ENCODE measurements around the gene ODC1.
"Not testable (repeated sequence)": the region's sequence is repeated elsewhere in the genome, so short reads cannot be mapped to it uniquely, and the experiment has no call there.

ODC1 gene

GRCh38 chr2:10447895-10448575, at the start of gene ODC1:
TSS of gene ODC1 (minus strand) at chr2:10448327. CDS start at chr2:10445032, 3,295 bp downstream.
- FAIRE-seq, result peak; percentile 45
- DNase-seq (ENCODE audit: insufficient read length, low spot score), result peak; percentile 85

- FAIRE-seq, result no peak
Observed at GRCh38 chr2:10497797-10498251, 49.7 kb upstream of the ODC1 start.

GRCh38 chr2:10495988-10496313, 47.8 kb upstream of the ODC1 start:
- FAIRE-seq, result no peak

More at GRCh38 chr2:10497797-10498251, 49.7 kb upstream of the ODC1 start:
- DNase-seq (ENCODE audit: insufficient read length, low spot score), result no peak

GRCh38 chr2:10495311-10495987, 47.3 kb upstream of the ODC1 start:
- no peak for DNase-seq (ENCODE audit: insufficient read length, low spot score)
- FAIRE-seq, result no peak

More at GRCh38 chr2:10495988-10496313, 47.8 kb upstream of the ODC1 start:
- no peak for DNase-seq (ENCODE audit: insufficient read length, low spot score)

DNA sequence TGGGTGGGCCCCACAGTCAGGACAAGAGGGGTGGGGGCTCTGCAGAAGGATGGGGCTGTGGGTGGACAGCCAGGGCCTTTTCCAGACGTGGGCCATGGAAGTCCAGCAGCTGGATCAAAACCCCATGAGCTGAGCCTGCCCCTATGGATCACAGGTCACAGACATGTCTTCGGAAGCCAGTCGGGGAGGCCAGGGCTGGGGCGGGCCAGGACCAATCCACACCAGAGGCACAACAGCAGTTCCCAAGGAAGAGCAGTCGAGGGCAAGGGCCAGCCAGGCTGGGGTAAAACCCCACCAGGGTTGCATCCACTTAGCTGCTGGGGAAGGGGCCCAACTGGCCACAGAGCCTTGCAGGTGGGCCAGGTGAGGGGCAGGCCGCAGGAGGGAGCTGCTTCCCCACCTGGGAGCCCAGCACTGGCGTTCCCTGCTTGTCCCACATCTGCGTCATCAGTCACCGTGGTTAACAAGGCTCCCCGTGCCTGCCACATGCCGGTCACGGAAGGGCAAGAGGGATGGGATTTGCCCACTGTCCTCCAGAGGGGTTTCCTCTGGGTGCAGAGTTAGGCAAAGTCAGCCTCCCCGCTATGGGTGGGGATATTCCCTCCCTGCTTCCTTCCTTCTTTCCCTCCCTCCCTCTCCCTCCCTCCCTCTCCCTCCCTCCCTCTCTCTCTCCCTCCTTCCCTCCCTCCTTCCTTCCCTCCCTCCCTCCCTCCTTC, 46.4 kb upstream of the ODC1 start:
- FAIRE-seq, result no peak
- DNase-seq (ENCODE audit: insufficient read length, low spot score), result no peak

GRCh38 chr2:10493634-10494281, 45.6 kb upstream of the ODC1 start:
- peak; percentile 36 for DNase-seq (ENCODE audit: insufficient read length, low spot score)
- FAIRE-seq, result no peak

- FAIRE-seq (no peak), DNase-seq (ENCODE audit: insufficient read length, low spot score) (no peak)
Observed at GRCh38 chr2:10493075-10493633, 45.0 kb upstream of the ODC1 start.

GRCh38 chr2:10490806-10491291, 42.7 kb upstream of the ODC1 start:
- no peak for DNase-seq (ENCODE audit: insufficient read length, low spot score)

GRCh38 chr2:10489842-10490555, 41.9 kb upstream of the ODC1 start:
- FAIRE-seq, result no peak
- DNase-seq (ENCODE audit: insufficient read length, low spot score), result no peak

More at GRCh38 chr2:10490806-10491291, 42.7 kb upstream of the ODC1 start:
- FAIRE-seq, result no peak

DNA sequence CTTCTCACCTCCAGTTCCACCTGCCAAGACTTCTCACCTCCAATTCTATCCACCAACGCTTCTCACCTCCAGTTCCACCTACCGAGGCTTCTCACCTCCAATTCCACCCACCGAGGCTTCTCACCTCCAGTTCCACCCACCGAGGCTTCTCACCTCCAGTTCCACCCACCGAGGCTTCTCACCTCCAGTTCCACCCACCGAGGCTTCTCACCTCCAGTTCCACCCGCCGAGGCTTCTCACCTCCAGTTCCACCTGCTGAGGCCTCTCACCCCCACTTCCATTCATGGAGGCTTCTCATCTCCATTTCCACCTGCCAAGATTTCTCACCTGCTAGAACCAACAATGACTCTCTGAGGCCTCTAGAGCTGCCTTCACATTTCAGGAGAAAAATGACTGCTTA, 40.0 kb upstream of the ODC1 start:
- FAIRE-seq; DNase-seq (ENCODE audit: insufficient read length, low spot score): not testable (repeated sequence)

DNA sequence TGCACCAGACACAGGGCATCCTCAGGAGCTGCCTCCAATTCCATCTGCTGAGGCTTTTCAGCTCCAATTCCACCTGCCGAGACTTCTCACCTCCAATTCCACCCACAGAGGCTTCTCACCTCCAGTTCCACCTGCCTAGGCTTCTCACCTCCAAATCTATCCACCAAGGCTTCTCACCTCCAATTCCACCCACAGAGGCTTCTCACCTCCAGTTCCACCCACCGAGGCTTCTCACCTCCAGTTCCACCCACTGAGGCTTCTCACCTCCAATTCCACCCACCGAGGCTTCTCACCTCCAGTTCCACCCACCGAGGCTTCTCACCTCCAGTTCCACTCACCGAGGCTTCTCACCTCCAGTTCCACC, 39.6 kb upstream of the ODC1 start:
- FAIRE-seq, result not testable (repeated sequence)

GRCh38 chr2:10487081-10487740, 39.1 kb upstream of the ODC1 start:
- no peak for DNase-seq (ENCODE audit: insufficient read length, low spot score)
- FAIRE-seq, result no peak

More for the DNA sequence above, 39.6 kb upstream of the ODC1 start:
- not testable (repeated sequence) for DNase-seq (ENCODE audit: insufficient read length, low spot score)

- no peak for FAIRE-seq
Observed at GRCh38 chr2:10486601-10487079, 38.5 kb upstream of the ODC1 start.

GRCh38 chr2:10486091-10486490, 38.0 kb upstream of the ODC1 start:
- FAIRE-seq, result no peak
- no peak for DNase-seq (ENCODE audit: insufficient read length, low spot score)

More at GRCh38 chr2:10486601-10487079, 38.5 kb upstream of the ODC1 start:
- no peak for DNase-seq (ENCODE audit: insufficient read length, low spot score)

- DNase-seq (ENCODE audit: insufficient read length, low spot score) (no peak), FAIRE-seq (no peak)
Observed at GRCh38 chr2:10482913-10483312, 34.8 kb upstream of the ODC1 start.

DNA sequence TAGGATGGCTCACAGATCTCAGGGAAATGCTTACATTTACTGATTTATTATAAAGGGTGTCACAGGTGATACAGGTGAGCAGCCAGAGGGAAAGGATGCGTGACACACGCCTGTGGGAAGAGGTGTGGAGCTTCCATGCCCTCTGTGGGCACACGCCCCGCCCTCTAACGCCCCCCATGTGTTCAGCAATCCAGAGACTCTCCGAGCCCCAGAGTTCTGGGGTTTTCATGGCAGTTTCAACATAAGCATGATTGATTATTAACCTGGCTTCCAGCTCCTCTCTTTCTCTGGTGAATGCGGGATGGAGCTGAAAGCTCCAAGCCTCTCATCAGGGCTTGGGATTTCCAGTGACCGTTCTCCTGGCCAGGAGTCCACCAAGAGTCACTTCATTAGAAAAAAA, 34.3 kb upstream of the ODC1 start:
- FAIRE-seq, result no peak
- no peak for DNase-seq (ENCODE audit: insufficient read length, low spot score)

DNA sequence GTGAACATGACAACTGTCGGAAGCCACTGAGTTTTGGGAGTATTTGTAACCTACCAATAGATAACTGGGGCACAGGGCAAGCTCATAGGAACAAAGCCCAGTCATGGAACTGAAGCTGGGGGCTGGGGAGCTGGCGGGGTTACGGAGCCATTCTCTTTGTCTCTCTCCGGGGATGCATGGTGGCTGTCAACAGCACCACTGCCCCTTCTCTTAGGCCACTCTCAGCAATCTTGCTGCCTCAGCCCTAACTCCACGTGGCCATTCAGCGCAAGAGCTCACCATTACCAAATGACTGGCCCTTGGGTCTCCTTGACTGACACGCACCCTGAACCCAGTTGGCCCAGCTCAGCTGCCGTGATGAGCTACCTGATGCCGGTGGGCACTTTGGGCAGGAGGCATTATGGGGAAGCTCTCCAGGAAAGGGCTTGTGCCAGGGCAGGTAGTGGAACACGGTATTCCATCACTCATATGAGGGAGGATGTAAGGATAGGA, 33.6 kb upstream of the ODC1 start:
- FAIRE-seq (no peak), DNase-seq (ENCODE audit: insufficient read length, low spot score) (no peak)

DNA sequence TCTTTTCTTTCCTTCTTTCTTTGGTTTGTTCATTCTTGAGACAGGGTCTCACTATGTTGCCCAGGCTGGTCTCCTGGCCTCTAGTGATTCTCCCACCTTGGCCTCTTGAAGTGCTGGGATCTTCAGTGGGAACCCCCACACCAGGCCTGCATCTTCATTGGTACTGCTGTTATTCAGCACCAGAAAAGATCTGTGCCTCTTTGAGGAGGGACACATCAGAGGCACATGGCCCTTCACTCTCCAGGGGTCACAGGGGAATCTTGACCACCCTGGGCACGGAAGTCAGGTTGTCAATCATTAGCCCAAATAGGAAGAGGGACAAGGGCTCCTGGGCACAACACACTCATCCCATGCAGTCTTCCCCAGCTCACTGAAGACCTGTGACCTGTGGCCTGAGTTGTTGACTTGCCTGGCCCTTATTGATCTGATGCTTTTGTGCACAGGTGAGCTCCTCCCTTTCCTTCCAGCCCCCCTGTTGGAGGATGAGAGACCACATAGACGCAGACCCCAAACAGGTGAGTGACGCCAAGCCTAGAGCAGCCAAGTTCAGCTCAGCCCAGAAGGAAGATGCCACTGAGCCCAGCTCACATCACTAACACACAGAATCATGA, 33.0 kb upstream of the ODC1 start:
- FAIRE-seq, result no peak
- DNase-seq (ENCODE audit: insufficient read length, low spot score), result no peak

All from GM19239 (cell line).